ENCODE measurements around the gene USP36. TPM values are rescaled to one million over a fixed set of nuclear protein-coding genes. Genes with fewer than 3 reads are reported as not detected.
"Not testable (repeated sequence)": the region's sequence is repeated elsewhere in the genome, so short reads cannot be mapped to it uniquely, and the experiment has no call there.

Gene USP36
- total RNA-seq, 1 experiment from 2014 or later: 24.6 TPM

- Histone ChIP-seq H3K27me3 (ENCODE audit: control insufficient read depth, insufficient read depth, low read length) (no peaks in the 10 kb centered on the region), H3K36me3 (replicated peaks; ENCODE audit: control insufficient read depth, insufficient read depth, low read length) (no peaks in the 10 kb centered on the region), H3K4me3 (ENCODE audit: insufficient read depth, low read depth, low read length) (no peak overlapping the region)
- DNase-seq: no peak
Measured at GRCh38 chr17:78753316-78754250, 87.0 kb downstream of the USP36 start.

DNA sequence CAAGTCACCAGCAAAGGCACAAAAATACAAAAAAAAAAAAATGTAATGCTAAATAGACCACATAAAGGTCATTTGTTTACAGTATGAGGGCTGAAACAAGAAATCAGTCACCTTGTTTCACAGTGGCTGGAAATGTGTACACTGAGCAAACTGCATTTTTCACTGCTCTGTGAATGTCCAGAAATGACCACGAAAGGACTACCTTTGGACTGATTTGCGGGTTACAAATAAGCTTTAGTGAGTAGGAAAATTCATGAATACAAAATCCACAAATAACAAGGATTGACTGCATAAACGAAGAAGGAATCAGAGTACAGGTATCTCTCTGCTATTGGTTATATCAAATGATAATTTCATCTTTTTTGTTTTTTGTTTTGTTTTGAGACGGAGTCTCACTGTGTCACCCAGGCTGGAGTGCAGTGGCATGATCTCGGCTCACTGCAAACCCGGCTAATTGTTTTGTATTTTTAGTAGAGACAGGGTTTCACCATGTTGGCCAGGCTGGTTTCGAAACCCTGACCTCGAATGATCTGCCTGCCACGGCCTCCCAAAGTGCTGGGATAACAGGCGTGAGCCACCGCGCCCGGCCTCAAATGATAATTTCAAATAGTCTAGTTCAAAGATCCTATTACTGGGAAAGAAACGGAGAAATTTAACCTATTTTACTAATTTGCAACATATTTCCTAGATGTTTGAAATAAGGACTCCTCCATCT, 89.0 kb downstream of the USP36 start:
- Histone ChIP-seq H3K36me3 (replicated peaks; ENCODE audit: control insufficient read depth, insufficient read depth, low read length) (no peaks in the 10 kb centered on the region), H3K4me3 (ENCODE audit: insufficient read depth, low read depth, low read length) (no peak overlapping the region), H3K27me3 (ENCODE audit: control insufficient read depth, insufficient read depth, low read length) (no peaks in the 10 kb centered on the region)
- no peak for DNase-seq

- not testable (repeated sequence) for DNase-seq; H3K36me3 ChIP-seq (replicated peaks; ENCODE audit: control insufficient read depth, insufficient read depth, low read length); H3K4me3 ChIP-seq (ENCODE audit: insufficient read depth, low read depth, low read length); H3K27me3 ChIP-seq (ENCODE audit: control insufficient read depth, insufficient read depth, low read length)
Measured at GRCh38 chr17:78751000-78751399, 89.6 kb downstream of the USP36 start.

DNA sequence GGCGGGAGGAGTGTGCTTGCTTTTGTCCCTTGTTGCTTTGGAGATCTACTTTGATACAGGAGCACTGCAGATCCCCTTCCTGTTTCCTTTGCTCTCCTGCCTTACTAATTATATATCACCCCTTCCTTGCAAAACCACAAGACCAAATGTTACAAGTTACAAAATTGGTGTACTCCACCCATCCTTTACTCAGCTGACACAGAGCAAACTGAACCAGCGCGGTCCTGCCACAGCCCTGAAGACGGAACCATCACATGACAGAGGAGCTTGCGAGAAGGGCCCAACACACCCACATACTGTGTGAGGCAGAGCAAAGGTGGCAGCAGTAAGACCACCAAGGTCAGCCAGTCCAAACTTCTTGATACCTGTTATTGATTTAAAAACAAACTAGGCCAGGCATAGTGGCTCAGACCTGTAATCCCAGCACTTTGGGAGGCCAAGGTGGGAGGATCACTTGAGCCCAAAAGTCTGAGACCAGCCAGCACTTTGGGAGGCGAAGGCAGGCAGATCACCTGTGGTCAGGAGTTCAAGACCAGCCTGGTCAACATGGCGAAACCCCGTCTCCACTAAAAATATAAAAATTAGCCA, 91.8 kb downstream of the USP36 start:
- H3K36me3 ChIP-seq (replicated peaks; ENCODE audit: control insufficient read depth, insufficient read depth, low read length): no peaks in the 10 kb centered on the region
- no peak for DNase-seq
- H3K27me3 ChIP-seq (ENCODE audit: control insufficient read depth, insufficient read depth, low read length): no peaks in the 10 kb centered on the region
- H3K4me3 ChIP-seq (ENCODE audit: insufficient read depth, low read depth, low read length): no peak overlapping the region

DNA sequence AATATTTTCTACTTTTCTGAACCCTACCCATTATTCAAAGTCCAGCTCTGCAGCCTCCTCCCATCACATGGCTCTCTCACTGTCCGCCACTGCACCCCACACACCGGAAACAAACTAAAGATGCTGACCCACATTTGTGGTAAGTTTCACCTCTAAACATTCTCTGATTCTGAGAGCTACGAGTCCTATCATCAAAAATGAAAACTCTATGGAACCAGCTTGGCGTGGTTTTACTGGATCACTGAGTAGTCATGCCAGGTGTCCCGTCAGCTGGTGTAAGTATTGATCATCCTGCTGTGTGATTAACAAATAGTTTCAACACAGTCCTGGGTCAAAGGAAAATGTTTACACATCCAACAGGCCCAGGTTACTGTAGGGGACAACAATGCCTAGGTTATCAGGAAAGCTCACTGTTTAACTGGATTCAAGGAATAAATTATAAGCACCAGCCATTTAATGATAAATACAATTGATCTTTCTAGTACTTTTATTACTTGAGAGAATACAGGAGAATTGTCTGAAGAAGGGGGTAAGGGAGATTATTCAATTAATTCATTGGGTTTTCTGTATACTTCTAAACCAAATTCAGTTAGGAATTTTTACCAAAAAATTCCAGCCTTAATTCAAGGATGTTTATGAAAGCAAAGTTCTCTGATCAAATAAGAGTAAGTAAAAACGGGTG, 92.4 kb downstream of the USP36 start:
- H3K27me3 ChIP-seq (ENCODE audit: control insufficient read depth, insufficient read depth, low read length): no peaks in the 10 kb centered on the region
- no peaks in the 10 kb centered on the region for H3K36me3 ChIP-seq (replicated peaks; ENCODE audit: control insufficient read depth, insufficient read depth, low read length)
- H3K4me3 ChIP-seq (ENCODE audit: insufficient read depth, low read depth, low read length): no peak overlapping the region
- DNase-seq: no peak

- Histone ChIP-seq H3K36me3 (replicated peaks; ENCODE audit: control insufficient read depth, insufficient read depth, low read length) (no peaks in the 10 kb centered on the region), H3K27me3 (ENCODE audit: control insufficient read depth, insufficient read depth, low read length) (no peaks in the 10 kb centered on the region), H3K4me3 (ENCODE audit: insufficient read depth, low read depth, low read length) (no peak overlapping the region)
- DNase-seq: no peak
Measured at GRCh38 chr17:78747488-78747887, 93.1 kb downstream of the USP36 start.

DNA sequence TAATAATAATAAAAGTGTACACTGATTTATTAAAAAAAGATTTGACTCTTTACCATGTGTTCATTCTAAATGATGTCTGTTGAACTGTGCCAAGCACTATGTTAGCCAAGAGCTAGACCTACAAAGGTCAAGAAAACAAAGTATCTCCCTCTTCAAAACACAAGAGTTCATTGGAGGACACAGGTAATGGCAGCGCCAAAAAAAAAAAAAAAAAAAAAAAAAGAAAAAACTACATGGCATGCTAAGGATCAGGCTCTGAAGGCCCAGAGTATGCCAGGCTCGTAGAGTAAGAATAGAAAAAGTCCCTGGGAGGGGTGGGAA, 93.7 kb downstream of the USP36 start:
- H3K27me3 ChIP-seq (ENCODE audit: control insufficient read depth, insufficient read depth, low read length): no peaks in the 10 kb centered on the region
- H3K4me3 ChIP-seq (ENCODE audit: insufficient read depth, low read depth, low read length): no peak overlapping the region
- no peak for DNase-seq
- H3K36me3 ChIP-seq (replicated peaks; ENCODE audit: control insufficient read depth, insufficient read depth, low read length): no peaks in the 10 kb centered on the region

- H3K4me3 ChIP-seq (ENCODE audit: insufficient read depth, low read depth, low read length): no peak overlapping the region
- DNase-seq: no peak
- no peaks in the 10 kb centered on the region for H3K27me3 ChIP-seq (ENCODE audit: control insufficient read depth, insufficient read depth, low read length)
- no peaks in the 10 kb centered on the region for H3K36me3 ChIP-seq (replicated peaks; ENCODE audit: control insufficient read depth, insufficient read depth, low read length)
Measured at GRCh38 chr17:78746263-78746948, 94.2 kb downstream of the USP36 start.

Other genes starting within 250 kb of the USP36 start
- 10.3 and 11.3 TPM in 2 replicates for gene CYTH1, start 58.5 kb downstream of the USP36 start, total RNA-seq (2014; rRNA removed; shearing (Covaris generic))
- gene CEP295NL, start 62.4 kb upstream of the USP36 start, total RNA-seq (2014; rRNA removed; shearing (Covaris generic)): 0.07 TPM in 1 of 2 replicates, not detected in the other
- 12.3 and 13.9 TPM in 2 replicates for gene TIMP2, start 84.6 kb upstream of the USP36 start, total RNA-seq (2014; rRNA removed; shearing (Covaris generic))
- gene LGALS3BP, start 139.1 kb upstream of the USP36 start, total RNA-seq (2014; rRNA removed; shearing (Covaris generic)): 116 and 129 TPM in 2 replicates
- 27.3 and 29.6 TPM in 2 replicates for gene CANT1, start 168.9 kb upstream of the USP36 start, total RNA-seq (2014; rRNA removed; shearing (Covaris generic))
- 0.28 and 0.67 TPM in 2 replicates for gene C1QTNF1, start 183.4 kb upstream of the USP36 start, total RNA-seq (2014; rRNA removed; shearing (Covaris generic))
- 13.3 and 21.3 TPM in 2 replicates for gene ENGASE, start 234.0 kb upstream of the USP36 start, total RNA-seq (2014; rRNA removed; shearing (Covaris generic))

Measured in H7 (cell line).